Endothelial cell of umbilical vein (primary cell): ENCODE results near the gene GTF2A2. TPM values are rescaled to one million over a fixed set of nuclear protein-coding genes. Genes with fewer than 3 reads are reported as not detected.

Experiments used
- BruUV-seq: library from RNA; stranded (reverse); fragments of 400-500 nt; replicated peaks from 2 replicates; lab custom pipeline; 2021; lab: Mats Ljungman, UMichigan
- CTCF ChIA-PET: fragments of 300-600, 350-600 bp; sonication (Branson Sonifier 250); formaldehyde crosslinking; loops from one replicate; lab custom pipeline; 2021; ENCODE audit warnings: antibody characterized with exemption, inconsistent platforms; lab: Charles Lee
- POLR2A ChIA-PET: fragments of 300-600, 350-600 bp; sonication (Branson Sonifier 250); formaldehyde crosslinking; loops from one replicate; lab custom pipeline; 2021; ENCODE audit warnings: antibody characterized with exemption, inconsistent platforms; lab: Charles Lee
- DNase-seq: peaks from one replicate; pipeline ENCODE4 v3.0.0-alpha.2; 2011; ENCODE audit warnings: low read depth, low spot score
- FAIRE-seq: peaks from 2 replicates; lab custom pipeline; 2011; peaks lifted over from hg19 to GRCh38; lab: Jason Lieb, UNC
- H2AFZ ChIP-seq: 2 replicates; pipeline ENCODE4 v1.6.0; 2012; ENCODE audit warnings: low read depth, low read length, control low read depth, inconsistent platforms
- H3K27ac ChIP-seq: 2 replicates; pipeline ENCODE4 v1.5.1; 2011; ENCODE audit warnings: low read depth, mild to moderate bottlenecking, control low read depth, low read length, moderate library complexity; ENCODE audit not compliant: insufficient read depth
- H3K27me3 ChIP-seq, 2 experiments: 2 replicates each; pipeline versions ENCODE4 v1.6.0 to v1.6.1; 2011; ENCODE audit warnings: low read length in 2 of 2, mixed read lengths in 1 of 2; ENCODE audit not compliant: control insufficient read depth in 2 of 2, insufficient read depth in 2 of 2
- H3K36me3 ChIP-seq, 2 experiments: 2 replicates in 1 of 2; 3 replicates in 1 of 2; pipeline ENCODE4 v1.5.1; 2011; ENCODE audit warnings: low read length in 2 of 2, mild to moderate bottlenecking in 1 of 2, moderate library complexity in 1 of 2; ENCODE audit not compliant: control insufficient read depth in 2 of 2, insufficient read depth in 2 of 2; ENCODE audit errors: extremely low read depth in 1 of 2
- H3K4me1 ChIP-seq: 3 replicates; pipeline ENCODE4 v1.5.1; 2011; ENCODE audit warnings: mild to moderate bottlenecking, low read length; ENCODE audit not compliant: control insufficient read depth, insufficient read depth; ENCODE audit errors: extremely low read depth
- H3K4me2 ChIP-seq: 2 replicates; pipeline ENCODE4 v1.6.1; 2011; ENCODE audit warnings: low read length, control low read depth, mixed read lengths; ENCODE audit not compliant: insufficient read depth
- H3K4me3 ChIP-seq, 3 experiments: fragments of 200-600 bp in 1 of 3; sonication (generic), shearing (Covaris generic) in 1 of 3; replicated peaks in 1 of 3; 2 replicates each; pipeline ENCODE4 v1.5.1; 2011 to 2016; ENCODE audit warnings: control low read depth in 3 of 3, low read length in 3 of 3, mild to moderate bottlenecking in 2 of 3, inconsistent platforms in 1 of 3, low read depth in 1 of 3, moderate library complexity in 1 of 3; ENCODE audit not compliant: insufficient read depth in 1 of 3
- H3K79me2 ChIP-seq: 2 replicates; pipeline ENCODE4 v1.6.0; 2012; ENCODE audit warnings: low read length, inconsistent platforms; ENCODE audit not compliant: control insufficient read depth, insufficient read depth
- H3K9ac ChIP-seq: replicated peaks from 2 replicates; pipeline ENCODE3; 2011; ENCODE audit warnings: low read length, control low read depth; ENCODE audit not compliant: insufficient read depth; ENCODE audit errors: extremely low read depth
- H3K9me1 ChIP-seq: replicated peaks from 3 replicates; pipeline ENCODE4 v1.6.0; 2011; ENCODE audit warnings: mild to moderate bottlenecking, low read length; ENCODE audit not compliant: control insufficient read depth, insufficient read depth; ENCODE audit errors: extremely low read depth
- H3K9me3 ChIP-seq: replicated peaks from 2 replicates; pipeline ENCODE4 v1.5.1; 2012; ENCODE audit warnings: low read length, inconsistent platforms; ENCODE audit not compliant: control insufficient read depth, insufficient read depth
- H4K20me1 ChIP-seq: replicated peaks from 2 replicates; pipeline ENCODE3; 2011; ENCODE audit warnings: mild to moderate bottlenecking, low read length; ENCODE audit not compliant: control insufficient read depth, insufficient read depth; ENCODE audit errors: extremely low read depth
- EZH2 ChIP-seq: IDR thresholded peaks from 2 replicates; pipeline ENCODE4 v1.6.1; 2012; ENCODE audit warnings: borderline replicate concordance, low read depth, mild to moderate bottlenecking, moderate library complexity, low read length, inconsistent platforms; ENCODE audit not compliant: severe bottlenecking
- FOS ChIP-seq: IDR thresholded peaks from 2 replicates; pipeline ENCODE4 v1.6.1; 2011; ENCODE audit warnings: mild to moderate bottlenecking, low read length, moderate library complexity, borderline replicate concordance; ENCODE audit not compliant: insufficient read depth
- GATA2 ChIP-seq: IDR thresholded peaks from 2 replicates; pipeline ENCODE4 v1.7.0; 2011; ENCODE audit warnings: low read depth, mild to moderate bottlenecking, moderate library complexity, mixed read lengths, low read length; ENCODE audit not compliant: insufficient read length, insufficient read depth
- JUN ChIP-seq: IDR thresholded peaks from 2 replicates; pipeline ENCODE4 v1.6.1; 2011; ENCODE audit warnings: borderline replicate concordance, low read depth; ENCODE audit not compliant: insufficient read length, insufficient read depth
- MYC ChIP-seq: IDR thresholded peaks from one replicate; pipeline ENCODE4 v1.6.1; 2011; ENCODE audit warnings: mild to moderate bottlenecking, low read depth, low read length
- POLR2A ChIP-seq: IDR thresholded peaks from 2 replicates; pipeline ENCODE4 v1.6.1; 2012; ENCODE audit warnings: low read depth, mild to moderate bottlenecking, control low read depth, low read length
- POLR2AphosphoS5 ChIP-seq: IDR thresholded peaks from 2 replicates; pipeline ENCODE4 v1.6.1; 2012; ENCODE audit warnings: low read depth, mild to moderate bottlenecking, control low read depth, low read length, moderate library complexity; ENCODE audit not compliant: insufficient read depth
- dilution Hi-C: fragments of 300-500 bp; cut with MboI; formaldehyde crosslinking; loops from one replicate; pipeline ENCODE4 v1.15.0; 2019; ENCODE audit warnings: low sequenced_read_pairs; ENCODE audit not compliant: extremely low pct_ligation_motif_present
- intact Hi-C: fragments of 100-400 bp; cut with micrococcal nuclease; formaldehyde crosslinking; loops from one replicate; pipeline ENCODE4 v1.10.0; 2022
- polyA plus RNA-seq, 4 experiments: library from polyadenylated mRNA; depleted of rRNA in 3 of 4; stranded (reverse) in 3 of 4; unstranded in 1 of 4; fragments of >200 nt; gene quantifications; 2 replicates each; pipeline versions ENCODE4 v1.2.1 to v1.2.3, GENCODE V29; 2011 to 2012; ENCODE audit warnings: missing spikeins in 1 of 4
- total RNA-seq: library from RNA; stranded (reverse); gene quantifications from 2 replicates; pipeline ENCODE4 v1.2.3, GENCODE V29; 2021
- TF ChIP-seq, protein P1 (sequence below), 2 donors: IDR thresholded peaks; 1 replicate in 1 of 2; 2 replicates in 1 of 2; pipeline ENCODE4 v1.5.1; 2011; ENCODE audit warnings: low read length in 2 of 2, mild to moderate bottlenecking in 2 of 2, moderate library complexity in 2 of 2, control low read depth in 1 of 2, inconsistent platforms in 1 of 2, low read depth in 1 of 2; ENCODE audit not compliant: insufficient read depth in 1 of 2; ENCODE audit errors: extremely low read depth in 1 of 2
- TF ChIP-seq, protein P2 (sequence below): IDR thresholded peaks from 2 replicates; pipeline ENCODE4 v1.6.1; 2011; ENCODE audit not compliant: insufficient read depth, insufficient read length

The GTF2A2 gene
- total and polyA plus RNA-seq, 2 donors (not counting 3 experiments of a cell fraction or from before 2014, with no cell fraction given), result 67.9 to 128 TPM

GRCh38 chr15:59647085-59647484 is 10.2 kb downstream of the GTF2A2 start:
- CTCF ChIA-PET, result interaction anchor here (1.1 to 4.2 kb wide), 2 partner anchors 10 to 114 kb away, joined by 4 to 16 read pairs; partner anchors contain the start of gene GTF2A2
- Histone ChIP-seq H4K20me1 (no peaks in the 10 kb centered on the region), H3K4me2 (no peak overlapping the region), H3K79me2 (peaks cover 4% of the 10 kb centered on the region), H3K27me3 (no peaks in the 10 kb centered on the region), H3K9ac (no peak overlapping the region), H3K36me3 (peaks cover 4 to 23% of the 10 kb centered on the region in 2 experiments), H3K9me3 (no peaks in the 10 kb centered on the region), H3K4me1 (no peaks in the 10 kb centered on the region), H3K4me3 (no peak overlapping the region), H2AFZ (no peak overlapping the region), H3K9me1 (no peaks in the 10 kb centered on the region), H3K27ac (no peak overlapping the region)
- dilution Hi-C loops (no loop called here), intact Hi-C loops (no loop called here)
- FAIRE-seq (no peak), DNase-seq (no peak)
- POLR2A ChIA-PET, result no interaction called here
- BruUV-seq, result no TSS peak
- TF ChIP-seq GATA2, result no peak
- no peak for TF ChIP-seq POLR2AphosphoS5
- TF ChIP-seq POLR2A, result no peak
- no peak for TF ChIP-seq MYC
- TF ChIP-seq, protein P1, sequence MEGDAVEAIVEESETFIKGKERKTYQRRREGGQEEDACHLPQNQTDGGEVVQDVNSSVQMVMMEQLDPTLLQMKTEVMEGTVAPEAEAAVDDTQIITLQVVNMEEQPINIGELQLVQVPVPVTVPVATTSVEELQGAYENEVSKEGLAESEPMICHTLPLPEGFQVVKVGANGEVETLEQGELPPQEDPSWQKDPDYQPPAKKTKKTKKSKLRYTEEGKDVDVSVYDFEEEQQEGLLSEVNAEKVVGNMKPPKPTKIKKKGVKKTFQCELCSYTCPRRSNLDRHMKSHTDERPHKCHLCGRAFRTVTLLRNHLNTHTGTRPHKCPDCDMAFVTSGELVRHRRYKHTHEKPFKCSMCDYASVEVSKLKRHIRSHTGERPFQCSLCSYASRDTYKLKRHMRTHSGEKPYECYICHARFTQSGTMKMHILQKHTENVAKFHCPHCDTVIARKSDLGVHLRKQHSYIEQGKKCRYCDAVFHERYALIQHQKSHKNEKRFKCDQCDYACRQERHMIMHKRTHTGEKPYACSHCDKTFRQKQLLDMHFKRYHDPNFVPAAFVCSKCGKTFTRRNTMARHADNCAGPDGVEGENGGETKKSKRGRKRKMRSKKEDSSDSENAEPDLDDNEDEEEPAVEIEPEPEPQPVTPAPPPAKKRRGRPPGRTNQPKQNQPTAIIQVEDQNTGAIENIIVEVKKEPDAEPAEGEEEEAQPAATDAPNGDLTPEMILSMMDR (IDR thresholded peaks at IDR 0.05; ENCODE audit: extremely low read depth in 1 of 2, insufficient read depth in 1 of 2, low read depth in 1 of 2, low read length in 2 of 2), result no peak
- TF ChIP-seq, protein P2, sequence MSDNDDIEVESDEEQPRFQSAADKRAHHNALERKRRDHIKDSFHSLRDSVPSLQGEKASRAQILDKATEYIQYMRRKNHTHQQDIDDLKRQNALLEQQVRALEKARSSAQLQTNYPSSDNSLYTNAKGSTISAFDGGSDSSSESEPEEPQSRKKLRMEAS, result no peak
- no peak for TF ChIP-seq FOS
- TF ChIP-seq JUN, result no peak
- TF ChIP-seq EZH2, result no peak
